ENCODE results near the gene NKX1-1.

Gene NKX1-1

DNA sequence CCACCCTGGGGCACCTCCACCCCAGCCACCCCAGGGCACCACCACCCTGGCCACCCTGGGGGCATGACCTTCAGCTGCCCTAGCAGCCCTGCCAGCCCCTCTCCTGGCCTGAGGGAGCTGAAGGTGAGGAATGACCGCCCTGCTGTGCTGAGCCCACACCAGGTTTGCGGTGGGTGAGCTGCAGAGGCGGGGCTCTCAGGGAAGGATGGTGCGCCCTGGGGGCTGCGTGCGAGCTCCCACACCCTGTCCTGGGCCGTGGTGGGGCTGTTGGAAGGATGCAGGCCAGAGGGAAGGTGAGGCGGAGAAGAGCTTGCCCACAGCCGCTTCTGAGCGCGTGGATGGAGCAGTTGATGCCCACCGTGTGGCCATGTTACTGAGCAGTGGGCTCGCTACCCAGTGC, 41.5 kb downstream of the NKX1-1 start:
- H3K9ac ChIP-seq (ENCODE audit: low read length), result no peak overlapping the region
- no peaks in the 10 kb centered on the region for H3K4me1 ChIP-seq (ENCODE audit: control insufficient read depth, low read depth, low read length)
- H3K9me3 ChIP-seq (ENCODE audit: control insufficient read depth, low read depth, low read length), result no peaks in the 10 kb centered on the region
- H3K27me3 ChIP-seq (ENCODE audit: control insufficient read depth, insufficient read depth, low read length), result no peaks in the 10 kb centered on the region
- H3K4me3 ChIP-seq (ENCODE audit: low read length), result no peak overlapping the region
- no peak overlapping the region for H3K27ac ChIP-seq (ENCODE audit: low read length)
- H3K36me3 ChIP-seq (ENCODE audit: control insufficient read depth, low read depth, low read length), result no peaks in the 10 kb centered on the region

DNA sequence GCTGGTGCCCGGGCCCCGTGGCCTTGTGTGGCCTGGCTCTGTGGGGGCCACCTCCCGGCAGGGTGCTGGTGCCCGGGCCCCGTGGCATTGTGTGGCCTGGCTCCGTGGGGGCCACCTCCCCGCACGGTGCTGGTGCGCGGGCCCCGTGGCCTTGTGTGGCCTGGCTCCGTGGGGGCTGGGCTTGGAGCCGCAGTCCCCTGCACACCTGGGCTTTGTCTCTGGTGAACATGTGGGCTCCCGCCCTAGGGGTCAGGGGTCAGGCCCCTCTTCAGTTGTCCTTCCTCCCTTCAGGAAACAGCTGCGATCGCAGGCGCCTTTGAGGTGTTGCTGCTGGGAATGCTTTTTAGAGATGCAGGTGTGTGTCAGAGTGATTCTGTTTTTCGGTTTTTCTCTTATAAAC, 42.0 kb downstream of the NKX1-1 start:
- Histone ChIP-seq H3K4me3 (ENCODE audit: low read length) (no peak overlapping the region), H3K9ac (ENCODE audit: low read length) (no peak overlapping the region), H3K4me1 (ENCODE audit: control insufficient read depth, low read depth, low read length) (no peaks in the 10 kb centered on the region), H3K9me3 (ENCODE audit: control insufficient read depth, low read depth, low read length) (no peaks in the 10 kb centered on the region), H3K36me3 (ENCODE audit: control insufficient read depth, low read depth, low read length) (no peaks in the 10 kb centered on the region), H3K27ac (ENCODE audit: low read length) (no peak overlapping the region), H3K27me3 (ENCODE audit: control insufficient read depth, insufficient read depth, low read length) (no peaks in the 10 kb centered on the region)

DNA sequence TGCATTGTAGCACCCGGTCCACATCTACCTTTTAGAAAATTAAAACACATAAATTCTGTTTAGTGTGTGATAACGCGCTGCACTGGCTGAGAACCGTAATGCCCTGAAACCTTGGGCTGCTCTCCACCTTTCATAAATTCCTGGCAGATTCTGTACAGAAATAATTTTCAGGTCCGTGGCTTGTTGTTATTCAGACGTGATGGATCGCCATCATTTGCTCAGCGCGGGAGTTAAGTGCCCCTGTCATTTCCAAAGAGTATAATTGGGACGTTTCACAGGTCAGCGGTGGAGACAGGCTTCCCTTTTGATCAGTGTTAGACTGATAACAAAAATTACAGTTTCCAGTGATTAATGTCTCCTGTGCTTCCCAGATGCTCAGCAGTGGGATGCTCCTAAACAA, 42.7 kb downstream of the NKX1-1 start:
- no peaks in the 10 kb centered on the region for H3K9me3 ChIP-seq (ENCODE audit: control insufficient read depth, low read depth, low read length)
- no peak overlapping the region for H3K4me3 ChIP-seq (ENCODE audit: low read length)
- no peak overlapping the region for H3K9ac ChIP-seq (ENCODE audit: low read length)
- no peaks in the 10 kb centered on the region for H3K4me1 ChIP-seq (ENCODE audit: control insufficient read depth, low read depth, low read length)
- no peak overlapping the region for H3K27ac ChIP-seq (ENCODE audit: low read length)
- no peaks in the 10 kb centered on the region for H3K36me3 ChIP-seq (ENCODE audit: control insufficient read depth, low read depth, low read length)
- no peaks in the 10 kb centered on the region for H3K27me3 ChIP-seq (ENCODE audit: control insufficient read depth, insufficient read depth, low read length)

DNA sequence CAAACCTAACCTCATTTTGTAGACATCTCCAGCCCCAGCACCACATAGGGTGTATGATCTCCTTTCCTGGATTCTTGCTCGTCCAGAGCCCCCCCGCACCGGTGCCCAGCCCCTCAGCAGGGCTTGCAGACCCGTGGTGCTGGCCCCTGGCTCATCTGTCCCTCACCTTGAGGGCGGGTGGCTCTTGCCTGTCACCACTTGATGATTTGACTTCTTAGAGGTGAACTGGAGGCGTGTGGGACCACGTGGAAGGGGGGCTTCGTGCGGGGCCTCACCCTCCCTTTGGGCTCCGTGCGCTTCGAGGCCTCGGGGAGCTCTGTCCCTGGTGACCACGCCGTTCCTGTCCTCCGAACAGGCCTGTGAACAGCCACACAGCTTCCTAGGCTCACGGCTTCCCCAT, 43.7 kb downstream of the NKX1-1 start:
- no peak overlapping the region for H3K9ac ChIP-seq (ENCODE audit: low read length)
- H3K4me3 ChIP-seq (ENCODE audit: low read length), result no peak overlapping the region
- H3K4me1 ChIP-seq (ENCODE audit: control insufficient read depth, low read depth, low read length), result no peaks in the 10 kb centered on the region
- H3K36me3 ChIP-seq (ENCODE audit: control insufficient read depth, low read depth, low read length), result no peaks in the 10 kb centered on the region
- H3K27me3 ChIP-seq (ENCODE audit: control insufficient read depth, insufficient read depth, low read length), result no peaks in the 10 kb centered on the region
- H3K9me3 ChIP-seq (ENCODE audit: control insufficient read depth, low read depth, low read length), result no peaks in the 10 kb centered on the region
- no peak overlapping the region for H3K27ac ChIP-seq (ENCODE audit: low read length)

DNA sequence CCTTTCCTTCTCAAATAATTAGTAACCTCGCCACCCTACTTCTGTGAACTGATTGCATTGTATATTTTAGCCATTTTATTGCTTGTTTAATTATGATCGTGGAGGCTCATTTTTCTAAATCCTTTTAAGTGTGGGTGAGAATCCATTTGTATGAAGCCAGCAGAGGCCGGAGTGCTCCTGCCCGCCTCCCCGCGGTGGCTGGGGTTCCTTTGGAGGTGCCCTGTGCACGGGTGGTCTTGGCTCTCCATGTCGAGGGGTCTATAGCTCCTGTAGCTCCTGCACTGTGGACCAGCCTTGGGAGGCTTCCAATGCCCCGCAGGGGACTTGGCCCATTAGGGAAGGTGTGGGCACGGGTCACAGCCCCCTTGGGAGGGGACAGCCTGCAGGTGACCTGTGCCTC, 44.2 kb downstream of the NKX1-1 start:
- Histone ChIP-seq H3K4me3 (ENCODE audit: low read length) (no peak overlapping the region), H3K36me3 (ENCODE audit: control insufficient read depth, low read depth, low read length) (no peaks in the 10 kb centered on the region), H3K9ac (ENCODE audit: low read length) (no peak overlapping the region), H3K4me1 (ENCODE audit: control insufficient read depth, low read depth, low read length) (no peaks in the 10 kb centered on the region), H3K27ac (ENCODE audit: low read length) (no peak overlapping the region), H3K9me3 (ENCODE audit: control insufficient read depth, low read depth, low read length) (no peaks in the 10 kb centered on the region), H3K27me3 (ENCODE audit: control insufficient read depth, insufficient read depth, low read length) (no peaks in the 10 kb centered on the region)

DNA sequence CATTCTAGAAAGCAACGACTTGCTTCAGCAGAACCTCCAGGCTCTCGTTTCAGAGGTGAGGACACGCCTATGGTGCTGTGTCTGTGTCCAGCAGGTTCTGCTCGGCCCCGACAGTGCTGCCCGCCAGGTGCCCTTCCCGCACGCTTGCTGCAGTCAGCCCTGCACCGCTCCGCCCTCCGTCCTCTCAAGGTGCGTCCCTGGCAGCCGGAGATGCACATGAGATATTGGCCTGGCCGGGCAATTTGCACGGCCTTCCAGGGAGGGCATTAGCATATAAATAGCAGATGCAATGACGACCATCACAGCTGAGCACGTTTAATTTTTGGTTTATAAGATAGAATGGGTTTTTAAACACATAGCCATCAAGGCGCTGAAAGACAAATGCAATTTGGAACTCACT, 44.8 kb downstream of the NKX1-1 start:
- Histone ChIP-seq H3K36me3 (ENCODE audit: control insufficient read depth, low read depth, low read length) (no peaks in the 10 kb centered on the region), H3K4me1 (ENCODE audit: control insufficient read depth, low read depth, low read length) (no peaks in the 10 kb centered on the region)

DNA sequence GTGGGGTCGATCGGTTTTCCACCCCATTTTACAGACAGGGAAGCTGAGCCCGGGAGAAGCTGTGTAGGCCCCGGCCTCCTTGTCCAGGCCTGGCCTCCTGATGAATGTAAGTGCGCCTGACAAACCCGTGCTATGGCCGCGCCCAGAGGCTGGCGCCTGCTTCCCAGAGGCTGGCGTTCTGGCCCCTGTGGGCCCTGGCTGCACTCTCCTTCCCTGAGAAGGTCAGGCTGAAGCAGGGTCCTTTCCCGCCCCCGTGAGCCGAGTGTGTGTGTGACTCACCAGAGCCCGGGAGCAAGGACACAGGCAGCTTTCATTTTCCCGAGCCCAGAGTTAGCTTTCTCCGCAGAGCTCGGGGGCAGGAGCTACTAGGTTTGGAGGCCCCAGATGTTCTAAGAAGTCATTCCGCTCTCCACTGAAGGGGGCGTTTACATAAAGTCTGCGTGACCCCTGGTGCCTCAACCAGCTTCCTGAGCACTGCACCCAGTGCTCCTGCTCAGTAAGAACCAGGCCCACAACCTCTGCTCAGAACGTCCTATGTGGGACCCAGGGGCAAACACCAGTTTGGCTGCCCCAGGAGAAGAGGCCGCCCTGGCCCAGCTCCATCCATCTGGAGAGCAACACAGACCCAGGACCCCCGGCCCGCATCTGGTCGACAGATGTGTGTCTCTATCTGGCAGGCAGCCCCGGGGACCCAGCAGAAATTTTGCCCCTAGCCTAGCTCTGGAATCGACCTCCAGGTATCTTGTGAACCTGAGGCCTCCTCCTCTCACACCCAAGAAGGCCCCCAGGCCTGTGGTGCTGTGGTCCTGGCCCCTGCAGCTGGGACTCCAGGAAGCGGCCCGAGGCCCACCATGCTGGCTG, 45.6 kb downstream of the NKX1-1 start:
- no peak overlapping the region for H3K27ac ChIP-seq (ENCODE audit: low read length)
- H3K27me3 ChIP-seq (ENCODE audit: control insufficient read depth, insufficient read depth, low read length), result no peaks in the 10 kb centered on the region
- H3K36me3 ChIP-seq (ENCODE audit: control insufficient read depth, low read depth, low read length), result no peaks in the 10 kb centered on the region
- H3K4me3 ChIP-seq (ENCODE audit: low read length), result no peak overlapping the region
- H3K4me1 ChIP-seq (ENCODE audit: control insufficient read depth, low read depth, low read length), result no peaks in the 10 kb centered on the region
- H3K9ac ChIP-seq (ENCODE audit: low read length), result no peak overlapping the region
- no peaks in the 10 kb centered on the region for H3K9me3 ChIP-seq (ENCODE audit: control insufficient read depth, low read depth, low read length)

More for the DNA sequence above, 44.8 kb downstream of the NKX1-1 start:
- Histone ChIP-seq H3K9me3 (ENCODE audit: control insufficient read depth, low read depth, low read length) (no peaks in the 10 kb centered on the region), H3K27me3 (ENCODE audit: control insufficient read depth, insufficient read depth, low read length) (no peaks in the 10 kb centered on the region), H3K27ac (ENCODE audit: low read length) (no peak overlapping the region), H3K9ac (ENCODE audit: low read length) (no peak overlapping the region), H3K4me3 (ENCODE audit: low read length) (no peak overlapping the region)

DNA sequence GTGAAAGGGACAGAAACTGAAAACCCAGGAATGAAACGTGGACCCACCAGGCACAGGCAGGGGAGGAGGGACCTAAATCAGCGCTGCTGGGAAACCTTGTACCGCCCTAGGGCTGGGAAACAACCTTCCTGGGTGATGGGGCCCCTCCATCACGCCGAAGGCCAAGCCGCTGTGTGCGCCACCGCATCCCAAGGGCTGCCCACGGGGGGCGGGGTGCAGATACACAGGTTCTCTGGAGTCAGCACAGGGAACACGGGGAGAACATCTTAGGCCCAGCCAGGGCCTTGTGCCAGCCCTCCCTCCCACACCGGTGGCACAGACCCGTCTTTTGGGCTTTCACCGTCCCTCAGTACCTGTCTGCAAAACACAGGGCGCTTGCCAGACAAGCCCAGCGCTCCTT, 46.3 kb downstream of the NKX1-1 start:
- Histone ChIP-seq H3K9me3 (ENCODE audit: control insufficient read depth, low read depth, low read length) (no peaks in the 10 kb centered on the region), H3K27ac (ENCODE audit: low read length) (no peak overlapping the region), H3K36me3 (ENCODE audit: control insufficient read depth, low read depth, low read length) (peaks cover 4% of the 10 kb centered on the region), H3K4me1 (ENCODE audit: control insufficient read depth, low read depth, low read length) (no peaks in the 10 kb centered on the region), H3K9ac (ENCODE audit: low read length) (no peak overlapping the region), H3K27me3 (ENCODE audit: control insufficient read depth, insufficient read depth, low read length) (no peaks in the 10 kb centered on the region), H3K4me3 (ENCODE audit: low read length) (no peak overlapping the region)

DNA sequence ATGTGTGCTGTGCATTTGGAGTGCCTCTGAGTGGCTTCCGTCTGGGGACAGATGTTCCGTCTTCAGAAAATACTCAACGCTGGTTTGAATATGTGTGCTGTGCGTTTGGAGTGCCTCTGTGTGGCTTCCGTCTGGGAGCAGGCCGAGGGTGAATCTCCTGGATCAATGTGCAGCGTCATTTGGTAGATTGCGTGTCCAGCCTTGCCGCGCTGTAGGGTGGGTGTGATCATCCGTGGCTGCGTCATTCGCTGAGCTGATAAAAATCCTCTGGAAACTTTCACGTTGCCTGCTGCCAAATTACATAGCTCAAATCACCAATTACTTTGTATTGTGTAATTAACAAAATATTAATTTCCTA, 47.1 kb downstream of the NKX1-1 start:
- Histone ChIP-seq H3K27me3 (ENCODE audit: control insufficient read depth, insufficient read depth, low read length) (no peaks in the 10 kb centered on the region), H3K36me3 (ENCODE audit: control insufficient read depth, low read depth, low read length) (peaks cover 5% of the 10 kb centered on the region), H3K9ac (ENCODE audit: low read length) (no peak overlapping the region), H3K9me3 (ENCODE audit: control insufficient read depth, low read depth, low read length) (no peaks in the 10 kb centered on the region), H3K4me1 (ENCODE audit: control insufficient read depth, low read depth, low read length) (no peaks in the 10 kb centered on the region), H3K27ac (ENCODE audit: low read length) (no peak overlapping the region), H3K4me3 (ENCODE audit: low read length) (no peak overlapping the region)

DNA sequence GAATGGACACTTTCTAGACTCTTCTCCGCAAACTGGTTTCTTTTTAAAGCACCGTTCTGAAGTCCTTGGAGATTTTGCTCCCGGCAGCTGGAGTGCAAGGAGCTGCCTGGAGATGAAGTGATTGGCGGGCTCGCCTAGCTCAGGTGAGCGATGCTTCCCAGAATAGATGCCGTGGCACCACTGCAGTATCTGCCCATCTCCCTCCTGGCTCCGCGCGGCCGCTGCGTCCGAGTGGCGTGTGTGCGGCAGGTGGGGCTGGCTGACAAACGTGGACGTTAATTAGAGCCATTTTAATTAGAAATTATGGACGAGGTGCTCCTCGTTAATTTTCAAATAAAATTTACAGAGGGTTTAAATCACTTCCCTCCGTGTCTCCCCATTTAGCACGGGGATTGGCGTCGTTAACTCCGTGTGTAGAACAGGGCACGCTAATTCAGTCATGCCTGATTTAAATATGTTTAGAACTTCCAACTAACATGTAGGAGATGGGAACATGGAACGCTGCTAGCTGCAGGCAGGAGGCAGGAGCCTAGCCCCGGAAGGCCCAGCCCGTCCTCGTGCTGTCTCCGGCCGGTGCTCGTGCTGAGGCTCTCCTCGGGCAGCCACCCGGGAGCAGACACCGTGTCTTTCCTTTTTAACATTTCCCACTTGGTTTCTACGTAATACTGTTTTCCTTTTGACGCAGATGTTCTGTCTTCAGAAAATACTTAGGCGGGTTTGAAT, 47.7 kb downstream of the NKX1-1 start:
- Histone ChIP-seq H3K27me3 (ENCODE audit: control insufficient read depth, insufficient read depth, low read length) (no peaks in the 10 kb centered on the region), H3K36me3 (ENCODE audit: control insufficient read depth, low read depth, low read length) (peaks cover 5% of the 10 kb centered on the region), H3K9me3 (ENCODE audit: control insufficient read depth, low read depth, low read length) (no peaks in the 10 kb centered on the region), H3K27ac (ENCODE audit: low read length) (no peak overlapping the region), H3K9ac (ENCODE audit: low read length) (no peak overlapping the region), H3K4me1 (ENCODE audit: control insufficient read depth, low read depth, low read length) (no peaks in the 10 kb centered on the region), H3K4me3 (ENCODE audit: low read length) (no peak overlapping the region)

DNA sequence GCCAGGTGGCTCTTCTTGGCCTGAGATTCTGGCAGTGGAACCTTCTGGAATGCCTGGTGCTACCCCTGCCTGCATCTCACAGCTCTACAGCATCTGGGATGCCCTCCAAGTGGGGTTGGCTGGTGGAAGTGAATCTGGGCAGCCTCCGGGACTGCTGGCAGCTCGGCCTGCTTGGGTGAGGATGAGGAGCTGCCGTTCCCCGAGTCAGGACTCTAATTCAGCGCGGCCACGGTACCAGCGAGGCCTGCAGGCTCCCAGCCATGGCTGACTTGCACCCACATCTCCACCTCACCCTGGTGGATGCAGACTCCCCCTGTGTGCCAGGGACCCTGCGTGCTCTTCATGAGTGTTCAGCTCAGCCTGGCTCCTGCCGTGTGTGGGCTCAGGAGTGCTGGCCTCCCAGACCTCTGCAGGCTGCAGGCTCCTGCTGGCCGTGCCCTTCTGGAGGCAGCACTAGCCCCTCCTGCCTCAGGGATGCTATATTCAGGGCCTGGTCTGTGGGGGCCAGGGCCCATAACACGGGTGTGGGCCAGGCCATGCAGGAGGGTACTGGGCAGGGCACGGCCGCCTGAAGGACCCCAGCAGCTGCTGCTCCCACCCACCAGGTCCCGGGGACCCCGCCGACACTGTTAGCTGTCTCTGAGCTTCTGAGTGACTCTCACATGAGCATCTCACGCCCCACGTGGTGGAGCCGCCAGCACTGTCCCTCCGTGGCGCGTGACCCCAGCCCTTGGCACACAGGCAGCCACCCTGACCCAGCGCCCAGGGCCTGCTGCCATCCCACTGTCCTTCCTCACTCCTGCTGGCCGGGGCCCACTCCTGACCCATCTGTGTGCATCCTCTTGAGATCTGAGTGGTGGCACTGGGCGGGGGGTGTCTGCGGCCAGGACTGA, 48.6 kb downstream of the NKX1-1 start:
- no peak overlapping the region for H3K9ac ChIP-seq (ENCODE audit: low read length)
- no peak overlapping the region for H3K27ac ChIP-seq (ENCODE audit: low read length)
- H3K4me1 ChIP-seq (ENCODE audit: control insufficient read depth, low read depth, low read length), result no peaks in the 10 kb centered on the region
- no peaks in the 10 kb centered on the region for H3K9me3 ChIP-seq (ENCODE audit: control insufficient read depth, low read depth, low read length)
- no peak overlapping the region for H3K4me3 ChIP-seq (ENCODE audit: low read length)
- H3K27me3 ChIP-seq (ENCODE audit: control insufficient read depth, insufficient read depth, low read length), result no peaks in the 10 kb centered on the region
- peaks cover 7% of the 10 kb centered on the region for H3K36me3 ChIP-seq (ENCODE audit: control insufficient read depth, low read depth, low read length)
